ENCODE results near the gene GEMIN7. TPM values are rescaled to one million over a fixed set of nuclear protein-coding genes. Genes with fewer than 3 reads are reported as not detected.

Gene GEMIN7
- polyA plus RNA-seq, 1 donor: 22.7 TPM

DNA sequence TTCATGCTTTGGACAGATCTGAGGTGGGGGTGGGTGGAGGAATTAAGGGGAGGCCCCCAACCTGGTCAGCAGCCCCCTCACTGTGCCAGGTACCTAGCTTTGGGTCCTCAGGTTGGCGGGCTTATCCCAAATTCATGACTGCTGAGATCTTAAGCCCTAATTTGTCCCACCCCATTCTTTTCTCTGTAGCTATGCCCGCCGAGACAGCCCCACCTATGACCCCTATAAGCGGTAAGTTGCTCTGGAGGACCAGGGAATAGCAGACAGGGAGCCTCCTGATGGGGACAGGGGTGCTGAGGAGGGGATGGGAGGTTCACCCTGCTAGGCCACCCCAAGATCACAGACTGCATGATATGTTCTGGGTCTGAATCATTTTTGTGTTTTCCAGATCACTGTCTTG is 17.1 kb upstream of the GEMIN7 start:
- no peak for DNase-seq (ENCODE audit: low read depth)

DNA sequence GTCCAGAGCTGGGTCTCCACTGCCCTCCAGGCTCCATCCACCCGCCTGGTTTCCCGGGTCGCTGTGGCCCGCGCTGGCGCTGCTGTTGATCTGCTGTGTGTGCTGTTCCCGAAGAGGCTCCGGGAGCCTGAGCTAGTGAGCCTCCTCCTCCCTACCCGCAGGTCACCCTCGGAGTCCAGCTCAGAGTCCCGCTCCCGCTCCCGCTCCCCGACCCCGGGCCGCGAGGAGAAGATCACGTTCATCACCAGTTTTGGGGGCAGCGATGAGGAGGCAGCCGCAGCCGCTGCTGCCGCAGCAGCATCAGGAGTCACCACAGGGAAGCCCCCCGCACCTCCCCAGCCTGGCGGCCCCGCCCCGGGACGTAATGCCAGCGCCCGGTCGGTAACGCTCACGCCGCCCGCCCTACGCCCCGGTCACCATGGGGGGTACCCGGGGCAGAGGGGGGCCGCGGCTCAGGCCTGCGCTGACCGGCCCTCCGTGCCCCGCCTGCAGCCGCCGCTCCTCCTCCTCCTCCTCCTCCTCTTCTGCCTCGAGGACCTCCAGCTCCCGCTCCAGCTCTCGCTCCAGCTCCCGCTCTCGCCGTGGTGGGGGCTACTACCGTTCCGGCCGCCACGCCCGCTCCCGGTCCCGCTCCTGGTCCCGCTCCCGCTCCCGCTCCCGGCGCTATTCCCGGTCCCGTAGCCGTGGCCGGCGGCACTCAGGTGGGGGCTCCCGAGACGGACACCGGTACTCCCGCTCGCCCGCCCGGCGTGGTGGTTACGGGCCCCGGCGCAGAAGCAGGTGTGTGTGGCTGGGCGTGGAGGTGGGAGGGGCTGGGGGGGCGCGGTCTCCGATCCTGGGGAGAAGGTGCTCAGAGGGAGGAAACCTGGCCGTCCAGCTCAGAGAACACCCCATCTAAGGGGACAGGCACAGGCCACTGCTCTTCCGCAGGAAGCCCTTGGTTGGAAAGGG is 14.9 kb upstream of the GEMIN7 start:
- DNase-seq (ENCODE audit: low read depth): no peak

DNA sequence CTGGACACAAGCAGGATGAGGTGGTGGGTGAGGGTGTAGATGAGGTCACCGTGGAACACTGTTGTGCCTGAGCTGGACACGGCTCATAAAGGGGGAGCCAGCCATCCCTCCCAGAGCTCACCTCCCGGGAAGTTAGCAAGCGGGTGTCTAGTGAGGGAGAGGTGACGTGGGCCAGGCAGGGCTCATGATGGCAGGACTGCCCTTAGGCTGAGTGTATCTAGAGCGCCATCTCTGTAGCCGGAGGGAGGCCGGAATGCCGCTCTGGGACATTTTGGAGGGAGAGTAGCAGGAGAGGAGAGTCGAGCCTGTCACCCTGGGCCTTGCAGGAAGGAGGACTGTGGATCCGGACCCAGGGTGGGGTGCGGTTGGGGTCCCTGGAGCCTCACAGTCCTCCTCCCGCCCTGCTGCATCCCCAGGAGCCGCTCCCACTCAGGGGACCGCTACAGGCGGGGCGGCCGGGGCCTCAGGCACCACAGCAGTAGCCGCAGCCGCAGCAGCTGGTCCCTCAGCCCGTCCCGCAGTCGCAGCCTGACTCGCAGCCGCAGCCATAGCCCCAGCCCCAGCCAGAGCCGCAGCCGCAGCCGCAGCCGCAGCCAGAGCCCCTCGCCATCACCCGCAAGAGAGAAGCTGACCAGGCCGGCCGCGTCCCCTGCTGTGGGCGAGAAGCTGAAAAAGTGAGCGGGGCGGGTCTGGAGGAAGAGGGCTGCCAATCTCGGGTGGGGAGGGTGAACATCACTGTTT is 12.0 kb upstream of the GEMIN7 start:
- DNase-seq (ENCODE audit: low read depth): no peak

DNA sequence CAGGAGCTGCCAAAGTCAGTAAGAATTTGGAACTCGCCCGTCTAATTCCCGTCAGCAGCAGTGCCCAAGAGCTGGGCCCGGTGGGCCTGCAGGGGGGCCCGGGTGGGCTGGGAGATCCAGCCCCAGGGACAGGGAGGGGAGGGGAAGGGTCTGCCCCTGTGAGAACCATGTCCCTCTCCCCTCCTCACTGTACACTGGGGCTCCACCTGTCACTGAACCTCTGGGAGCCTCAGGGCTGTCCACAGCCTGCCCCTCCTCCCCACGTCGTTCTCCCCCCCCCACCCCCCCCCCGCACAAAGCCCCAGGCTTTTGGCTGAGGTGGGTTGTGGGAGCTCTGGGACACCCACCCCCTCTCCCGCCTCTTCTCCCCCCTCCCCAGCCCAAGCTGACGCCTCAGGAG is 11.0 kb upstream of the GEMIN7 start:
- no peak for DNase-seq (ENCODE audit: low read depth)

DNA sequence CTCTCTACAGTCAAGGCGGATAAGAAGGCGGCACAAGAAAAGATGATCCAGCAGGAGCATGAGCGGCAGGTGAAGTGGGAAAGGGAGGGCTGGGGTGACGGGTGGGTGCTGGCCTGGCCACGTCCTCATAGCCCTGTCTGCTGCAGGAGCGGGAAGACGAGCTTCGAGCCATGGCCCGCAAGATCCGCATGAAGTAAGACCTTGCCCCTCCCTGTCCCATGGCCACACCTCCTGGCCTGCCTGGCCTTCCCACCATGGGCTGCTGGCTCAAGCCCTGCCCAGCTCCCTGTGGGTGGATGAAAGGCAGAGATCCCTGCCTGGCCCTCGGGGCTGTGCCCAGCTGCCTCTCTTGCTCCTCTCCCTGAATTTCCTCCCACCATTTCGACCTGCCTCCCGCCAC is 10.0 kb upstream of the GEMIN7 start:
- no peak for DNase-seq (ENCODE audit: low read depth)

DNA sequence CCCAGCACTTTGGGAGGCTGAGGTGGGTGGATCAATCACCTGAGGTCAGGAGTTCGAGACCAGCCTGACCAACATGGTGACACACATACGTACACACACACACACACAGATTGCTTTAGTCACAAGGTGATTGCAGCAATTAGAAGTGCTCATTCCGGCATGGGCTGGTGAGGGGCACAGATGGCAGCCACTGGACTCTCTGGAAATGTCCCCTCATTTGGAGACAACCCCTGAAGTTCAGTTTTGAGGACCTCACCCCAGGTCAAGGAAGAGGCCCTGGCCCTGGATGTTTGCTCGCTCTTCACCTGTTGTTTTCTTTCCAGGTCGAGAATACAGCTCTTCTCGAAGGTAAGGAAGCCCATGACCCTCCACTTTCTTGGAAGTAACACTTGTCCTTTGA is 8.8 kb upstream of the GEMIN7 start:
- no peak for DNase-seq (ENCODE audit: low read depth)

DNA sequence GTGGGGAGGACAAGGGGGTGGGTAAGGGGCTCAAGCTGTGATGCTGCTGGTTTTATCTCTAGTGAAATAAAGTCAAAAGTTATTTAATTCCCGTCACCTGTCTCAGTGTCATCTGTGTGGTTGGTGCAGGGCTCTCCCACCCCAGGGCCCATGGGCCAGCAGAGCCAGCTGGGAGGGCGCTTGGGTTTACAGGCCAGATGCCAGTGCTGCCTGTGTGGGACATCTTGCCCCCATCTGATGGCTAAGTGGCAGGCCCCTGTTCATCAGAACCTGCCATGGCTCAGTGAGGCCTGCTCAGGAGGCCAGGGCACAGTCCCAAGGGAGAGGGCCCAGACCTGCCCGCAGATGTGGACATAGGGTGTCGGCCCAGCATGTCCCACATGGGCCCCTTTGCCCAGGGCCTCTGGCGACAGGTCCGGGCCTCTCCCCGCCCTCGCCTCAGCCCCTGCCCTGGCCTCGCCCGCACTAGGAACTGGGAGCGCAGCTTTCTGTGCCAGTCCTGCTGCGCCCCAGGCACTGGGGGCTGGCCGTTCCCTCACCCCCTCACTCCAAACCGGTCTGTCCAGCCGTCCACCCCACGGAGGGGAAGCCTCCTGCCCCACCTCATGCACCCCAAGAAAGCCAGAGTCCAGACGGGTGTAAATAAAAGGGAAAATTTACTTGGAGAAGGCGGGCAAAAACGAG is 8.1 kb upstream of the GEMIN7 start:
- DNase-seq (ENCODE audit: low read depth): no peak

DNA sequence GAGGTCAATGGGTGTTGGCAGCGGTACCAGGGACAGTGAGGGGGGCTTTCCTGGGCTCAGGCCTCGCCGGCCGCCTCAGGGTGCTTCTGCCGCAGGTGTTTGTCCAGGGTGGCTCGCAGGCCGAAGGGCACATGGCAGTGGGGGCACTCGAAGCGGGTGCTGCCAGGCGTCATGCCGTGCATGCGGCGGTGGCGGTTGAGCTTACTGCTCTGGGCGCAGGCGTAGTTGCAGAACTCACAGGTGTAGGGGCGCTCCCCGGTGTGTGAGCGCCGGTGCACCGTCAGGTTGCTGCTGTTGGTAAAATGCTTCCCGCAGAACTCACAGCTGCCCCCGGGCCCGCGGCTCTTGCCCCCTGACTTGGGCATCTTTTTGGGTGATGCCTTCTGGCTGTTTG is 7.5 kb upstream of the GEMIN7 start:
- DNase-seq (ENCODE audit: low read depth): no peak

DNA sequence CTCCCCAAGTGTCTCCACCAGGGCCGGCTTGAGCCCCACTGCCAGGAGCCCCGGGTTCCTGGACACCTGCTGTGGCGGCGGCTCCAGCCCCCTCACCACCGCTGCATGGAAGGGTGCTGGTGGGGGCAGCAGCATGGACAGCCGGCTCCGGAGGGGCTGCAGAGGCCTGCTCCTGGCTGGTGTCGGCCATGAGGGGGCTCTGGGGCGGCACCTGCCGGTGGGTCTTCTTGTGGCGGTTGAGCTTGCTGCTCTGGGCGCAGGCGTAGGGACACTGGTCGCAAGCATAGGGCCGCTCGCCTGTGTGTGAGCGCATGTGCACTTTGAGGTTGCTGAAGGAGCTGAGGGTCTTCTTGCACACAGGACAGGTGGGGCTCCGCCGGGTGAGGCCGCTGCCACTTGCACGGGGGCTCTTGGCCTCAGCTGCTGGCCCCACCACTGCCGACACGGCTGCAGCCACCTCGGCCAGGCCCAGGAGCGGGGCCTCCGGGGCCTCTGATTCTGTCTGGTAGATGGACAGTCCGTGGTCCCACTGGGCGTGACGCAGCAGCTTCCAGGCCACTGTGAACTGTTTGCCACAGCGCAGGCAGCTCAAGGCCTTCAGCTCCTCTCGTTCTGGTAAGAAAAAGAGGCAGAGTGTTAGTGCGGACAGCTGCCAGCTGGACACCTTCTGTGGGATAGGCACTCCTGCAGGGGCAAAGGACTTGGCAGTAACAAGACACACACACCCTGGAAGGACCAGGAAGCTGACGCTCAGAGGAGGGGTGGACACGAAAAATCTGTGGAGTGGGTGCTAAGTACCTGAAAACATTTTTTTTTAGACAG is 6.9 kb upstream of the GEMIN7 start:
- DNase-seq (ENCODE audit: low read depth): no peak

- DNase-seq (ENCODE audit: low read depth): no peak
These were observed 4.2 kb upstream of the GEMIN7 start for GRCh38 chr19:45074744-45075300.

GRCh38 chr19:45075301-45076028 is 3.6 kb upstream of the GEMIN7 start:
- DNase-seq (ENCODE audit: low read depth): no peak

DNA sequence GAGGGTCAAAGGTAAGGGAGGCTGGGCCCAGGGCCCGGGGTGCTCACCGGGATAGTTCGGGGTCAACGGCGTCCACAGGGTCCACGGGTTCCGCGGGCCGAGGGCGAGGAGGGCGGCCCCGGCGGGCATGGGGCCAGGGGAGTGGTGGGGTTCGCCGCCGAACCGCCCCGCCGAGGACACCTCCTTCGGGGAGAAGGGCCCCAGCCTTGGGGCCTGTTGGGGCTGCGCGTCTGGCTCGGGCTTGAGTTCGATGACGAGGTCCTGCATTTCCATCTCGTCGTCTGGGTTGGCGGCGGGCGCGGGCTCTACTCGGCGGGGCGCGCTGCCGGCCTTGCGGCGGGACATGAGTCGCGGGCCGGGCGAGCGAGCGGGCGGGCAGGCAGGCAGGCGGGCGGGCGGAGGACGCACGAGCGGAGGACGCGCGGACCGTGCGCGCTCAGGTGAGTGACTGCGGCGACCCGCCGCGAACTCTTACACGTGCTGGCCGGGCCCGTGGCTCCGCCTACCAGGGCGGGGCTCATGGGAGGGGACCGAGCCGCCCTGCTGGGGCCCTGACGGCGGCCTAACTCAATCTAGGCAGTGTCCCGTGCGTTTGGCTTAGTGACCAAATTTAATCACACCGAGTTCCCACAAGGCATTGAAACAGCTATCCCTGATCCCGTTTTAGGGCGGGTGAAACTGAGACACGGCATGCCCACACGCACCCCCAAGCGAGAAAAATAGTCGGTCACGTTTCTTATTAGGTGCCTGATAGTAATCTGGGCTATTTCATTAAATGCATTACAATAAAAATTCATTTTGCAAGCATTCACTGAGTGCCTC is 2.8 kb upstream of the GEMIN7 start, which contains the start of gene ZNF296:
ZNF296 (minus strand) TSS at position 450 of the 822 bp plus-strand sequence; CDS start at position 345, 105 bp downstream.
- no peak for DNase-seq (ENCODE audit: low read depth)

DNA sequence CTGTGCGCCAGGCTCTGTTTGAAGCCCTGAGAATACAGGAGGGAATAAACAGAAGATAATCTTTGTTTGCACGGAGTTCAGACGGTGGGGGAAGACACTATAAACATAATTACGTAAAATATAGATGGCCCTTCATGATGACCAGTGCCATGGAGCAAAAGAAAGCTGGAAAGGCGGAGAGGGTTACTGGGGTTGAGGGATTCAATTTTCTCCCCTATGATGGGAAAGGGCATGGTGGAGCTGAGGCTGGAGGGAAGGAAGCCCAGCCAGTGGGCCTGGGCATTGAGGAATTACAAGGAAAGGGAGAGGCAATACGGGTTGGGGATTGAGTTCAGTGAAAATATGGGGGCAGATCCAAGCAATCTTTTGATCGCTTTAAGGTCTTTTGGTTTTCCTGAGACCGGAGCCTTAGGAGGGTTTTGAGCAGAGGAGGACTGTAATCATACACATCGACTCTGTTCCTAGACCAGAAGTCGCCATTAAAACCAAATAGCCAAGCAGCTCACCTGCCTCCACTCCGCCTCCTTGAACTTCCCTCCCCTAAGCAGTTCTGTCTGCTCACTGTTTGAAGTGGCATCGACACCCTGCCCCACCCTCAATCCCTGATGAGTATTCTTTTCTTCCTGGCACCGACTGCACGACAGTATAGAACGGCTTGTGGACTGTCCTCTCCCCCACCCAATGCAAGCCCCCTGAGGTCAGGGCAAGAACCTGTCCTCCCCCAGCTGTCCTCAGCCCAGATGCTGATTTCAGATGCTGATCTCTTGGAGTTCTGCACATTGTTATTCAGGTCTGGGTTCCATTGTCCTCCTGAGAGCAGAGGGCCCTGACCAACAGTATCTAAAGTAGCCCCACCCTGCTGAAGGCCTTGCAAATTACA is 2.0 kb upstream of the GEMIN7 start:
- no peak for DNase-seq (ENCODE audit: low read depth)

DNA sequence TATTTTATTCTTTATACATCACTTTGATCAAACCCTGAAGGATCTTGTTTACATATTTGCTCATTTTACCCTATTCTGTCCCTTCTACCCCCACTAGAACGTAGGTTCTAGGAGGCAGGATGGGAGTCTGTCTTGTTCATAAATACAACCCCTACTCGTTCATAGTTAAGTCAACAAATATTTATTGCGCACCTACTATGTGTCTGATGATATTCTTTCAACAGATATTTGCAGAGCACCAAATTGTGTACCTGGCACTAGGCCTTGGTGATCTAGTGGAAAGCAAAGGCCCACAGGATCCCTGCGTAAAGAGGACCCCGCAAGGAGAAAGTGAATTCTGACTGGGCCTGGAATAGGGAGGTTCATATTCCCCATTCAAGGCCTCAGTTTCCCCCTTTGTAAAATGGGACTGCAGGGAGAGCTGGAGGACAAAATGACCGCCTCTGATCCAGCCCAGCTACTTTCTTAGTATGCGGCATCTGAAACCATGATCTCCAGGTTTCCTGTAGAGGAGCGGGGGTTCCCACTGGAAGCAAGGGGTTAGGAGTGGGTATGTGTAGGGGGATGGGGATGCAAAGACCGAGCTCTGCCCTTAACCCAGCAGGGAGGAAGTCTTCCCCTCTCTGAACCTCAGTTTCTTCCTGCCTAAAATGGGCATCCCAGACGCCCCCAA is 534 bp upstream of the GEMIN7 start:
- DNase-seq (ENCODE audit: low read depth): no peak

DNA sequence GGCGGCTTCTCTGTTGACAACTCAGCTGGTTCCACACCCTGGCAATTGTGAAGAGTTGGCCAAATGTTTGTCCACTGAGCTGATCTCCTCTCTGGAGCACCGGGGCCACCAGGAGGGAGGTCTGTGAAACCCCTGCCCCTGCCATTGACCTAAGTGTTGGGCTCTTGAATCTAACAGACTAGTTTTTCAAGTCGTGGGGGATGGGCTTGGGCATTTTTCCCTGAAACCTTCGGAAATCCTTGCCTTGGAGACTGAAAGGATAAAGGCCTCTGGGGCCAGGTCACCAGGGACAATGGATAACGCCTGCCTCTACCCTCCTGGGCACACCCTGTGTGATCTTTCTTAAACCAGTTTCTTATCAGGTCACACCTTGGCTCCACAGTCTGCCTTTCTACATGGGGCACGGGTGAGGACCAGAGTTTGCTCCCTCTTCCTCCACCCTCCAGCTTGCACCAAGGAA is 881 bp downstream of the GEMIN7 start:
- DNase-seq (ENCODE audit: low read depth): no peak

- no peak for DNase-seq (ENCODE audit: low read depth)
These were observed 3.1 kb downstream of the GEMIN7 start for GRCh38 chr19:45082170-45082569.

DNA sequence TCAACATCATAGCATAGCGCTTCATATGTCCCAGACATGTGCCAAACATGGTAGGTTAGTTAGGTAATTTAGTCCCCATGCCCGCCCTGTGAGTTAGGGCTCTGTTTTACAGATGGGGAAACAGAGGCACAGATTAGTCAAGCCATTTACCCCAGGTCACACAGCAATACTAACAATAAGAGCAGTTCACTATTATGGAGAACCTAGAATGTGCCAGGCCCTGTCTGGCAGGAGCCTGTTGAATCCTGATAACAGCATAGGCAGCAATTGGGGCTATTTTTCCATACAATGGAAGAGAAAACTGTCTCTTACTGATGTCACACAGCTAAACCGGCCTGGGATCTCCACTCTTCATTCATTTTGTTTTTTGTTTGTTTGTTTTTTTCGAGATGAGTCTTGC is 7.4 kb downstream of the GEMIN7 start:
- DNase-seq (ENCODE audit: low read depth): no peak

- DNase-seq (ENCODE audit: low read depth): no peak
These were observed 8.5 kb downstream of the GEMIN7 start for GRCh38 chr19:45087531-45087930.
